Measurements from ENCODE around the gene ZBTB20. TPM values are rescaled to one million over a fixed set of nuclear protein-coding genes. Genes with fewer than 3 reads are reported as not detected.

ZBTB20 gene
- polyA plus RNA-seq, 1 of the 3 experiments (the other 2 are of a cell fraction), result 0.43 TPM

DNA sequence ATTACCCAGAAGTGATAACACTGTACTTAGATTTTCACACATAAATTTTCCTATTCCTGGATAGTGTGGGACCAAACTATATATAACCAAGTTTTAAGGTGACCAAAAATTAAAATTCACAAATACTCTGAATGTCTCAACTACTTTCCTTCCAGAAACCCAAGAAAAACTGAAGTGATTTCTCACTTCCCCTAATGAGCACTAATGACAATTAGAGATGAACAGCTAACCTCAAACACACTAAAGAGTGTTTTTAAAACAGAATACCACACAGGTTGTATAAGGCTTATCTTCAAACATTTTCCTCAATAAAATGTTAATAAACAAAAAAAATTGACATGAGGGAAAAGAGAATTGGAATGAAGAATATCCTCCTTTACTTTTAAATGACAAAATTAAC is 188.2 kb downstream of the ZBTB20 start:
- H4K20me1 ChIP-seq (ENCODE audit: insufficient read depth), result no peaks in the 10 kb centered on the region
- H3K4me2 ChIP-seq, result no peak overlapping the region
- no peaks in the 10 kb centered on the region for H3K27me3 ChIP-seq (ENCODE audit: insufficient read depth)
- TF ChIP-seq, protein P1, sequence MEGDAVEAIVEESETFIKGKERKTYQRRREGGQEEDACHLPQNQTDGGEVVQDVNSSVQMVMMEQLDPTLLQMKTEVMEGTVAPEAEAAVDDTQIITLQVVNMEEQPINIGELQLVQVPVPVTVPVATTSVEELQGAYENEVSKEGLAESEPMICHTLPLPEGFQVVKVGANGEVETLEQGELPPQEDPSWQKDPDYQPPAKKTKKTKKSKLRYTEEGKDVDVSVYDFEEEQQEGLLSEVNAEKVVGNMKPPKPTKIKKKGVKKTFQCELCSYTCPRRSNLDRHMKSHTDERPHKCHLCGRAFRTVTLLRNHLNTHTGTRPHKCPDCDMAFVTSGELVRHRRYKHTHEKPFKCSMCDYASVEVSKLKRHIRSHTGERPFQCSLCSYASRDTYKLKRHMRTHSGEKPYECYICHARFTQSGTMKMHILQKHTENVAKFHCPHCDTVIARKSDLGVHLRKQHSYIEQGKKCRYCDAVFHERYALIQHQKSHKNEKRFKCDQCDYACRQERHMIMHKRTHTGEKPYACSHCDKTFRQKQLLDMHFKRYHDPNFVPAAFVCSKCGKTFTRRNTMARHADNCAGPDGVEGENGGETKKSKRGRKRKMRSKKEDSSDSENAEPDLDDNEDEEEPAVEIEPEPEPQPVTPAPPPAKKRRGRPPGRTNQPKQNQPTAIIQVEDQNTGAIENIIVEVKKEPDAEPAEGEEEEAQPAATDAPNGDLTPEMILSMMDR (IDR thresholded peaks at IDR 0.05), result no peak
- TF ChIP-seq GABPA (IDR thresholded peaks at IDR 0.05; ENCODE audit: low read depth), result no peak
- TF ChIP-seq RAD21 (IDR thresholded peaks at IDR 0.05; ENCODE audit: low read length), result no peak
- TF ChIP-seq, protein P2, sequence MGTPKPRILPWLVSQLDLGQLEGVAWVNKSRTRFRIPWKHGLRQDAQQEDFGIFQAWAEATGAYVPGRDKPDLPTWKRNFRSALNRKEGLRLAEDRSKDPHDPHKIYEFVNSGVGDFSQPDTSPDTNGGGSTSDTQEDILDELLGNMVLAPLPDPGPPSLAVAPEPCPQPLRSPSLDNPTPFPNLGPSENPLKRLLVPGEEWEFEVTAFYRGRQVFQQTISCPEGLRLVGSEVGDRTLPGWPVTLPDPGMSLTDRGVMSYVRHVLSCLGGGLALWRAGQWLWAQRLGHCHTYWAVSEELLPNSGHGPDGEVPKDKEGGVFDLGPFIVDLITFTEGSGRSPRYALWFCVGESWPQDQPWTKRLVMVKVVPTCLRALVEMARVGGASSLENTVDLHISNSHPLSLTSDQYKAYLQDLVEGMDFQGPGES (IDR thresholded peaks at IDR 0.05; ENCODE audit: low read depth, low read length), result no peak
- no peak for TF ChIP-seq TCF12 (IDR thresholded peaks at IDR 0.05)
- TF ChIP-seq FOXM1 (IDR thresholded peaks at IDR 0.05; ENCODE audit: low read depth), result no peak
- TF ChIP-seq GATA2 (CRISPR knock-in tag; IDR thresholded peaks at IDR 0.05), result no peak
- TF ChIP-seq EZH2phosphoT487 (IDR thresholded peaks at IDR 0.05; ENCODE audit: borderline replicate concordance, low read depth), result no peak
- TF ChIP-seq, protein P3, sequence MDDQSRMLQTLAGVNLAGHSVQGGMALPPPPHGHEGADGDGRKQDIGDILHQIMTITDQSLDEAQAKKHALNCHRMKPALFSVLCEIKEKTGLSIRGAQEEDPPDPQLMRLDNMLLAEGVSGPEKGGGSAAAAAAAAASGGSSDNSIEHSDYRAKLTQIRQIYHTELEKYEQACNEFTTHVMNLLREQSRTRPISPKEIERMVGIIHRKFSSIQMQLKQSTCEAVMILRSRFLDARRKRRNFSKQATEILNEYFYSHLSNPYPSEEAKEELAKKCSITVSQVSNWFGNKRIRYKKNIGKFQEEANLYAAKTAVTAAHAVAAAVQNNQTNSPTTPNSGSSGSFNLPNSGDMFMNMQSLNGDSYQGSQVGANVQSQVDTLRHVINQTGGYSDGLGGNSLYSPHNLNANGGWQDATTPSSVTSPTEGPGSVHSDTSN (IDR thresholded peaks at IDR 0.05), result no peak
- no peak for TF ChIP-seq POLR2AphosphoS5 (IDR thresholded peaks at IDR 0.05; ENCODE audit: low read depth, low read length)
- TF ChIP-seq JUND (IDR thresholded peaks at IDR 0.05), result no peak
- no peak for TF ChIP-seq MEF2A (IDR thresholded peaks at IDR 0.05; ENCODE audit: borderline replicate concordance, low read depth)
- no peak for TF ChIP-seq RXRA (IDR thresholded peaks at IDR 0.05; ENCODE audit: borderline replicate concordance, low read depth)
- no peak for TF ChIP-seq NFIC (IDR thresholded peaks at IDR 0.05; ENCODE audit: borderline replicate concordance)
- TF ChIP-seq YY1 (IDR thresholded peaks at IDR 0.05; ENCODE audit: low read depth), result no peak
- TF ChIP-seq MXI1 (IDR thresholded peaks at IDR 0.05; ENCODE audit: low read depth, low read length), result no peak
- TF ChIP-seq TEAD4 (IDR thresholded peaks at IDR 0.05; ENCODE audit: borderline replicate concordance, insufficient read depth), result no peak
- no peak for TF ChIP-seq EP300 (IDR thresholded peaks at IDR 0.05; ENCODE audit: borderline replicate concordance in 1 of 2, low read depth in 1 of 2, low read length in 1 of 2)
- TF ChIP-seq RCOR1 (IDR thresholded peaks at IDR 0.05; ENCODE audit: low read length), result no peak
- no peak for TF ChIP-seq RFX5 (IDR thresholded peaks at IDR 0.05; ENCODE audit: low read length)
- H3K9me3 ChIP-seq, result peaks cover 4% of the 10 kb centered on the region
- no peaks in the 10 kb centered on the region for H3K9me2 ChIP-seq
- H3K36me3 ChIP-seq (replicated peaks in 1 of 2; ENCODE audit: control insufficient read depth in 1 of 2, insufficient read depth in 2 of 2, low read length in 1 of 2), result peaks cover 0 to 2% of the 10 kb centered on the region in 2 experiments
- ChIA-PET POLR2A (no interaction called here), CTCF (no interaction called here)
- DNase-seq, result no peak
- no peaks in the 10 kb centered on the region for H3K4me1 ChIP-seq (ENCODE audit: control insufficient read depth in 1 of 2, insufficient read depth in 2 of 2, low read depth in 1 of 2, low read length in 1 of 2)
- no peak overlapping the region for H3K4me3 ChIP-seq (ENCODE audit: low read depth in 2 of 2, low read length in 1 of 2)
- no peak overlapping the region for H3K9ac ChIP-seq
- no peak overlapping the region for H3K27ac ChIP-seq (ENCODE audit: low read depth in 2 of 2, low read length in 1 of 2)
- H3F3A ChIP-seq (replicated peaks; ENCODE audit: insufficient read depth), result no peaks in the 10 kb centered on the region
- no peaks in the 10 kb centered on the region for H3K79me2 ChIP-seq (ENCODE audit: insufficient read depth)
- H2AFZ ChIP-seq (ENCODE audit: low read depth), result no peak overlapping the region

Measured in SK-N-SH (cell line).